Stimulated activated CD4-positive, alpha-beta T cell treated with anti-CD3 and anti-CD28 coated beads, Interleukin-2, amount 100 ng/mL, for 24 hours (primary cell): ENCODE results near the gene HPS5.
"Not testable (repeated sequence)": the region's sequence is repeated elsewhere in the genome, so short reads cannot be mapped to it uniquely, and the experiment has no call there.

Experiments
- DNase-seq, 2 donors: peaks; one replicate each; pipeline ENCODE4 v3.0.0-alpha.2; 2020

Gene HPS5

GRCh38 chr11:18321969-18322711 lies at the start of gene HPS5, which contains the start of gene GTF2H1:
HPS5 (minus strand) TSS chr11:18322140; CDS start chr11:18317858, 4,282 bp downstream.
GTF2H1 (plus strand) TSS chr11:18322567; CDS start chr11:18333075, 10,508 bp downstream.
- peak; percentile 92 to 93 for DNase-seq

GRCh38 chr11:18371279-18371678 lies 49.3 kb upstream of the HPS5 start:
- no peak for DNase-seq

GRCh38 chr11:18369398-18369797 lies 47.5 kb upstream of the HPS5 start:
- DNase-seq, result no peak

- no peak for DNase-seq
Observed at GRCh38 chr11:18368221-18368620, 46.3 kb upstream of the HPS5 start.

- DNase-seq, result no peak
Observed at GRCh38 chr11:18367431-18367830, 45.5 kb upstream of the HPS5 start.

GRCh38 chr11:18366286-18366685 lies 44.3 kb upstream of the HPS5 start:
- no peak for DNase-seq

GRCh38 chr11:18365741-18366140 lies 43.8 kb upstream of the HPS5 start:
- no peak for DNase-seq

- DNase-seq, result no peak
Observed at GRCh38 chr11:18364495-18365073, 42.6 kb upstream of the HPS5 start.

GRCh38 chr11:18361154-18361553 lies 39.2 kb upstream of the HPS5 start:
- DNase-seq, result no peak

GRCh38 chr11:18358646-18359045 lies 36.7 kb upstream of the HPS5 start:
- no peak for DNase-seq

GRCh38 chr11:18352581-18352980 lies 30.6 kb upstream of the HPS5 start:
- DNase-seq, result no peak

GRCh38 chr11:18347471-18348125 lies 25.7 kb upstream of the HPS5 start:
- DNase-seq, result no peak

GRCh38 chr11:18332891-18333290 lies 11.0 kb upstream of the HPS5 start:
- no peak for DNase-seq

- no peak for DNase-seq
Observed at GRCh38 chr11:18332302-18332701, 10.4 kb upstream of the HPS5 start.

- DNase-seq, result no peak
Observed at GRCh38 chr11:18330921-18331320, 9.0 kb upstream of the HPS5 start.

- DNase-seq, result no peak
Observed at GRCh38 chr11:18329196-18329870, 7.4 kb upstream of the HPS5 start.

- no peak for DNase-seq
Observed at GRCh38 chr11:18324381-18324780, 2.4 kb upstream of the HPS5 start.

GRCh38 chr11:18323881-18324280 lies 1.9 kb upstream of the HPS5 start:
- DNase-seq, result not testable (repeated sequence)

GRCh38 chr11:18322818-18323570 lies 1.1 kb upstream of the HPS5 start:
- DNase-seq, result no peak

- no peak for DNase-seq
Observed at GRCh38 chr11:18321578-18321968, 367 bp downstream of the HPS5 start.

- DNase-seq, result no peak
Observed at GRCh38 chr11:18320617-18321016, 1.3 kb downstream of the HPS5 start.

- no peak for DNase-seq
Observed at GRCh38 chr11:18319914-18320313, 2.0 kb downstream of the HPS5 start.

- no peak for DNase-seq
Observed at GRCh38 chr11:18317551-18317950, 4.4 kb downstream of the HPS5 start.
